Body of pancreas (tissue), 4 donors: ENCODE data around the gene TMEM250. TPM values are rescaled to one million over a fixed set of nuclear protein-coding genes. Genes with fewer than 3 reads are reported as not detected.

Experiments
- ATAC-seq: fragments of 150-250 bp; one replicate; pipeline ENCODE4 v1.9.1; 2016
- DNase-seq, 4 donors: peaks; one replicate each; pipeline ENCODE4 v3.0.0-alpha.2; 2019
- H3K27ac ChIP-seq, 4 donors: fragments of 200-600 bp; sonication (generic); 1 replicate in 3 of 4; 2 replicates in 1 of 4; pipeline versions ENCODE4 v1.5.1 to v1.6.1; 2016 to 2019; ENCODE audit warnings: mild to moderate bottlenecking in 1 of 4, mixed read lengths in 1 of 4, moderate library complexity in 1 of 4
- H3K27me3 ChIP-seq, 2 donors: fragments of 200-600 bp; sonication (generic); one replicate each; pipeline ENCODE4 v1.6.0; 2016; ENCODE audit warnings: mild to moderate bottlenecking in 1 of 2
- H3K36me3 ChIP-seq, 2 donors: fragments of 200-600 bp; sonication (generic); replicated peaks in 1 of 2; 2 replicates each; pipeline ENCODE4 v1.5.1; 2016; ENCODE audit warnings: low read depth in 2 of 2; ENCODE audit not compliant: insufficient read depth in 1 of 2
- H3K4me1 ChIP-seq: fragments of 200-600 bp; sonication (generic); one replicate; pipeline ENCODE4 v1.6.0; 2016
- H3K4me3 ChIP-seq, 2 donors: fragments of 200-600 bp; sonication (generic); 1 replicate in 1 of 2; 2 replicates in 1 of 2; pipeline ENCODE4 v1.5.1; 2016 to 2019
- H3K9me3 ChIP-seq, 3 donors: fragments of 200-600 bp; sonication (generic); 1 replicate in 2 of 3; 2 replicates in 1 of 3; pipeline ENCODE4 v1.5.1; 2016
- CTCF ChIP-seq, 7 experiments: fragments of 450-650 bp in 4 of 7; fragments of 200-600 bp in 3 of 7; sonication (generic) in 3 of 7; IDR thresholded peaks; one replicate each; pipeline ENCODE4 v1.5.1; 2016 to 2019; ENCODE audit warnings: antibody characterized with exemption in 7 of 7
- POLR2A ChIP-seq, 3 donors: fragments of 450-650 bp; IDR thresholded peaks; one replicate each; pipeline ENCODE4 v1.6.1; 2016; ENCODE audit warnings: antibody characterized with exemption in 3 of 3, mild to moderate bottlenecking in 2 of 3
- WGBS, 2 donors: methylation state at CpG; one replicate each; pipeline ENCODE4 v1.1.5; 2017; 5-methylcytosine and 5-hydroxymethylcytosine counted together
- intact Hi-C: fragments of 100-400 bp; cut with DNase I; formaldehyde crosslinking; loops from one replicate; pipeline ENCODE4 v1.15.1; 2023
- total RNA-seq, 2 donors: library from RNA; depleted of rRNA; stranded (reverse); fragments of >200 nt; gene quantifications; one replicate each; pipeline ENCODE4 v1.1.0, GENCODE V29; 2016

The TMEM250 gene
- total RNA-seq, 2 donors from 2014 or later = 21.3 to 47.1 TPM

- no peak overlapping the region for H3K27ac ChIP-seq
- peaks cover 66% of the 10 kb centered on the region for H3K4me1 ChIP-seq
- H3K36me3 ChIP-seq = no peaks in the 10 kb centered on the region
- no peak overlapping the region for H3K4me3 ChIP-seq
- 2 to 5% methylated on average over 30 to 39 of the region's 69 CpGs for WGBS, 2 donors
- DNase-seq (peak in 2 of 4 donors; percentile 44 to 55), ATAC-seq (peak; percentile 36)
- intact Hi-C loops = no loop called here
- no peaks in the 10 kb centered on the region for H3K27me3 ChIP-seq
- no peaks in the 10 kb centered on the region for H3K9me3 ChIP-seq
- TF ChIP-seq CTCF (IDR thresholded peaks at IDR 0.05) (peak; percentile 23 to 53 (median 34)), POLR2A (IDR thresholded peaks at IDR 0.05) (no peak)
These were observed 14.7 kb upstream of the TMEM250 start for GRCh38 chr9:136133191-136133958.

GRCh38 chr9:136132512-136133050 lies 13.9 kb upstream of the TMEM250 start:
- no peaks in the 10 kb centered on the region for H3K9me3 ChIP-seq
- H3K27ac ChIP-seq = no peak overlapping the region
- intact Hi-C loops = no loop called here
- no peak for TF ChIP-seq POLR2A (IDR thresholded peaks at IDR 0.05)
- no peaks in the 10 kb centered on the region for H3K36me3 ChIP-seq
- DNase-seq = no peak
- ATAC-seq = no peak
- no peak overlapping the region for H3K4me3 ChIP-seq
- 10 to 20% methylated on average over 6 to 36 of the region's 52 CpGs for WGBS, 2 donors
- H3K4me1 ChIP-seq = peaks cover 61% of the 10 kb centered on the region
- no peaks in the 10 kb centered on the region for H3K27me3 ChIP-seq

- 70 to 72% methylated on average over 6 to 27 of the region's 31 CpGs for WGBS, 2 donors
- intact Hi-C loops = no loop called here
- Histone ChIP-seq H3K4me1 (peaks cover 54% of the 10 kb centered on the region), H3K27me3 (no peaks in the 10 kb centered on the region), H3K27ac (no peak overlapping the region), H3K9me3 (no peaks in the 10 kb centered on the region), H3K4me3 (no peak overlapping the region), H3K36me3 (no peaks in the 10 kb centered on the region)
- DNase-seq = no peak
- ATAC-seq = no peak
- TF ChIP-seq CTCF (IDR thresholded peaks at IDR 0.05) (no peak), POLR2A (IDR thresholded peaks at IDR 0.05) (no peak)
These were observed 13.2 kb upstream of the TMEM250 start for GRCh38 chr9:136131629-136132511.

DNA sequence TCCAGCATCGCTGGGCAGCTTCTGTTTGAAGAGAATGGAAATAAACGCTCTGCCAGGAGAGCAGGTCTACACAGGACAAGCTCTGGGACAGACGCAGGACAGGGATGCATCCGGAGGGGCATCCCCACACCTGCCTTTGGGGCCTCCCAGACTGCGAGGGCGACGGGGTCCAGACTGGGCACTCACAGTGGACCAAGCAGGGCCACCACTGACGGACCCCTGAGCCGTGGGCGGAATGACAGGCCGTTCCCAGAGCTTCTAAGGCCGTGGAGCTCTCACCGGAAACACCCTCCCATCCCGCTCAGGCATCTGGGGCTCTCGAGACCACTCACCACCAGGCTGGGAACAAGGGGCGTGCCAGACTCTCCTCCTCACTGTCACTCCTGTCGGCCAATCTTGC lies 10.5 kb upstream of the TMEM250 start:
- no peak for ATAC-seq
- H3K4me3 ChIP-seq = no peak overlapping the region
- H3K9me3 ChIP-seq = no peaks in the 10 kb centered on the region
- no peaks in the 10 kb centered on the region for H3K27me3 ChIP-seq
- no peak for TF ChIP-seq POLR2A (IDR thresholded peaks at IDR 0.05)
- TF ChIP-seq CTCF (IDR thresholded peaks at IDR 0.05) = no peak
- no peaks in the 10 kb centered on the region for H3K36me3 ChIP-seq
- peaks cover 36% of the 10 kb centered on the region for H3K4me1 ChIP-seq
- no peak overlapping the region for H3K27ac ChIP-seq
- intact Hi-C loops = loop anchor here (10.0 kb wide), 1 partner anchor 424 kb away; the partner anchor contains the start of gene KCNT1
- no peak for DNase-seq
- 70 to 85% methylated on average over 12 to 17 of the region's 17 CpGs for WGBS, 2 donors

DNA sequence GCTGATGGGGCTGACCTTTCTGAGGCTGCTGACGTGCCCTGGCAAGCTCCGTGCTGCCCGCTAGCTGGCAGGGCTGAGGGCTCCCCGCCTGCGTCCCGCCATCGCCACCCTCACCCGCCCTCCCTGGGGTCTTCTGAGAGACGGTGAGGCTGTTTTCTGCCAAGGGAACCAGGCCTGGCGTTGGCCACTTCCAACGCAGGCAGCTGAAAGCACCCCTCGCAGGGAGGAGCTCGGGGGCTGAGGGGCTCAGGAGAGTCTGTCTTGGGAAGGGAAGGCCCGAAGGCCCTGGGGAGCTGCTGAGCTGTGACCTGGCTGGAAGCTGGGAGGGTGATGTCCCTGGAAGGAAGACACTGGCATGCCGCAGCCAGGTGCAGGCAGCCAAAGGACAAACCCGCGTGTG lies 9.8 kb upstream of the TMEM250 start:
- Histone ChIP-seq H3K27me3 (no peaks in the 10 kb centered on the region), H3K27ac (no peak overlapping the region), H3K9me3 (no peaks in the 10 kb centered on the region), H3K4me1 (peaks cover 30% of the 10 kb centered on the region), H3K4me3 (no peak overlapping the region), H3K36me3 (no peaks in the 10 kb centered on the region)
- no peak for ATAC-seq
- intact Hi-C loops = loop anchor here (10.0 kb wide), 1 partner anchor 424 kb away; the partner anchor contains the start of gene KCNT1
- no peak for DNase-seq
- TF ChIP-seq POLR2A (IDR thresholded peaks at IDR 0.05) (no peak), CTCF (IDR thresholded peaks at IDR 0.05) (no peak)
- 70 to 87% methylated on average over 16 to 17 of the region's 17 CpGs for WGBS, 2 donors
